ENCODE results near the gene LTA4H.

LTA4H gene

GRCh38 chr12:96056646-96057455 lies 21.5 kb upstream of the LTA4H start:
- FAIRE-seq, result no peak

GRCh38 chr12:96054244-96054610 lies 18.8 kb upstream of the LTA4H start:
- no peak for FAIRE-seq

- FAIRE-seq, result no peak
These were observed 18.3 kb upstream of the LTA4H start for GRCh38 chr12:96053476-96054243.

- no peak for FAIRE-seq
These were observed 16.5 kb upstream of the LTA4H start for GRCh38 chr12:96051756-96052485.

GRCh38 chr12:96050139-96050538 lies 14.8 kb upstream of the LTA4H start:
- FAIRE-seq, result no peak

- FAIRE-seq, result no peak
These were observed 13.7 kb upstream of the LTA4H start for GRCh38 chr12:96049101-96049500.

- no peak for FAIRE-seq
These were observed 13.1 kb upstream of the LTA4H start for GRCh38 chr12:96048393-96048969.

GRCh38 chr12:96047229-96048211 lies 12.1 kb upstream of the LTA4H start:
- FAIRE-seq, result no peak

GRCh38 chr12:96046543-96047228 lies 11.3 kb upstream of the LTA4H start:
- FAIRE-seq, result no peak

GRCh38 chr12:96045566-96045965 lies 10.2 kb upstream of the LTA4H start:
- FAIRE-seq, result no peak

- no peak for FAIRE-seq
These were observed 9.5 kb upstream of the LTA4H start for GRCh38 chr12:96044943-96045290.

GRCh38 chr12:96044017-96044942 lies 8.9 kb upstream of the LTA4H start:
- FAIRE-seq, result no peak

GRCh38 chr12:96041181-96041580 lies 5.8 kb upstream of the LTA4H start:
- no peak for FAIRE-seq

GRCh38 chr12:96040305-96041133 lies 5.1 kb upstream of the LTA4H start:
- FAIRE-seq, result no peak

- FAIRE-seq, result no peak
These were observed 4.1 kb upstream of the LTA4H start for GRCh38 chr12:96039516-96039915.

GRCh38 chr12:96036765-96037455 lies 1.5 kb upstream of the LTA4H start:
- no peak for FAIRE-seq

GRCh38 chr12:96034621-96035282 lies 635 bp downstream of the LTA4H start:
- no peak for FAIRE-seq
